Activated T-helper 1 cell treated with Interleukin-2 at 50 U/mL for 16 hours (primary cell): ENCODE results near the gene DAZAP1.
"Not testable (repeated sequence)": the region's sequence is repeated elsewhere in the genome, so short reads cannot be mapped to it uniquely, and the experiment has no call there.

Experiments
- DNase-seq: peaks from one replicate; pipeline ENCODE4 v3.0.0-alpha.2; 2020; ENCODE audit warnings: low read depth

The DAZAP1 gene

GRCh38 chr19:1411255-1412191 is 4.1 kb downstream of the DAZAP1 start:
- no peak for DNase-seq

GRCh38 chr19:1412323-1412923 is 5.0 kb downstream of the DAZAP1 start:
- DNase-seq, result no peak

- DNase-seq, result no peak
Observed at GRCh38 chr19:1412995-1413800, 5.8 kb downstream of the DAZAP1 start.

GRCh38 chr19:1416014-1416841 is 8.8 kb downstream of the DAZAP1 start:
- DNase-seq, result no peak

- DNase-seq, result no peak
Observed at GRCh38 chr19:1417145-1417544, 9.8 kb downstream of the DAZAP1 start.

GRCh38 chr19:1417681-1418495 is 10.5 kb downstream of the DAZAP1 start:
- DNase-seq, result no peak

GRCh38 chr19:1418496-1418775 is 11.1 kb downstream of the DAZAP1 start:
- DNase-seq, result no peak

GRCh38 chr19:1418951-1419738 is 11.8 kb downstream of the DAZAP1 start:
- no peak for DNase-seq

GRCh38 chr19:1420085-1420484 is 12.7 kb downstream of the DAZAP1 start:
- not testable (repeated sequence) for DNase-seq

- DNase-seq, result no peak
Observed at GRCh38 chr19:1420590-1420989, 13.2 kb downstream of the DAZAP1 start.

- DNase-seq, result no peak
Observed at GRCh38 chr19:1421218-1421957, 14.0 kb downstream of the DAZAP1 start.

GRCh38 chr19:1421958-1422305 is 14.5 kb downstream of the DAZAP1 start:
- DNase-seq, result no peak

GRCh38 chr19:1422360-1422759 is 15.0 kb downstream of the DAZAP1 start:
- no peak for DNase-seq

GRCh38 chr19:1422943-1423342 is 15.6 kb downstream of the DAZAP1 start:
- DNase-seq, result no peak

GRCh38 chr19:1423436-1424191 is 16.2 kb downstream of the DAZAP1 start:
- no peak for DNase-seq

GRCh38 chr19:1424192-1424955 is 17.0 kb downstream of the DAZAP1 start:
- no peak for DNase-seq

GRCh38 chr19:1425102-1425837 is 17.9 kb downstream of the DAZAP1 start:
- DNase-seq, result no peak
